ENCODE measurements around the gene NHLRC3.
A peak's percentile ranks its signal among the peaks of the same experiment; 100 is the strongest.
"Not testable (repeated sequence)": the region's sequence is repeated elsewhere in the genome, so short reads cannot be mapped to it uniquely, and the experiment has no call there.

The NHLRC3 gene, protein sequence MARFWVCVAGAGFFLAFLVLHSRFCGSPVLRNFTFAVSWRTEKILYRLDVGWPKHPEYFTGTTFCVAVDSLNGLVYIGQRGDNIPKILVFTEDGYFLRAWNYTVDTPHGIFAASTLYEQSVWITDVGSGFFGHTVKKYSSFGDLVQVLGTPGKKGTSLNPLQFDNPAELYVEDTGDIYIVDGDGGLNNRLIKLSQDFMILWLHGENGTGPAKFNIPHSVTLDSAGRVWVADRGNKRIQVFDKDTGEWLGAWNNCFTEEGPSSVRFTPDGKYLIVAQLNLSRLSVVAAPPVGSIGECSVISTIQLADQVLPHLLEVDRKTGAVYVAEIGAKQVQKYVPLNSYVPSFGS

DNA sequence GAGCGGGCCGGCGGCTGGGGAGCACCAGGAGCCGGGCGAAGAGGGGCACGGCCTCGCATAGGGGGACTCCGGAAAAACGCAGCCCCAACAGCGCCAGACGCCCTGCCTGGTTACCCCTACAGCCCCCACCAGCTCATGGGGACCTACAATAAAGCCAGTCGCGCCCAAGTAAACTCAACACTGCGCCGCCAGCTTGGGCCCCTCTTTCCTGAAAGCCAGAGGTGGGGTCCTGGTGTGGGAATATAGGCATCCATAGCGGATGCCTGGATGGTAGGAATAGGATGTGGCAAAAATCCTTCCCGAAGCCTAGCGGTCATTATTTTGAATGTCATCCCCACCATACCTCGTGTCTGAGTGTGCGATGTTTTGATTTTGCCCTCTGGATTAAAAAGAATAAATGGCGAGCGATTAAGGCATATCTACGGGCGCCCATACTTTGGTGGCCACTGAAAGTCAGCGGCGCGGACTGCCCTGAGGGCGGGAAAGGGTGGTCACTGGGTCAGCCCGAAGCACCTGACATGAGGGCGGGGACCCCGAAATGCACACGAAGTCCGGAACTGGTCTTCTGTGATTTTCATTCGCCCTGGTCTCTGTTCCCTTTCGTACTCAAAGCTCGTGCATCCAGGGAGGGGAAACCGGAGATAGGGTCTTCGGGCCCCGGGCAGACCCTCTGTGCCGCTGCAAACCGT lies at the start of gene NHLRC3, which contains the start of gene PROSER1:
Gene NHLRC3 (plus strand): TSS at position 577 of the 689 bp plus-strand sequence. CDS start 184 bp downstream, outside the sequence.
Gene PROSER1 (minus strand): TSS at position 210 of the 689 bp plus-strand sequence. CDS start 847 bp downstream, outside the sequence.
- H3K9ac ChIP-seq (ENCODE audit: insufficient read length, low read depth) = peak within 1 kb of the TSS; percentile 87
- H3K4me3 ChIP-seq (ENCODE audit: insufficient read length, low read depth) = peak within 1 kb of the TSS; percentile 74
- no peaks in the 10 kb centered on the region for H3K27me3 ChIP-seq (ENCODE audit: insufficient read depth, insufficient read length)
- no peak for TF ChIP-seq SUZ12 (IDR thresholded peaks at IDR 0.05; ENCODE audit: extremely low read depth, insufficient read depth, insufficient read length)
- TF ChIP-seq ZNF274 (IDR thresholded peaks at IDR 0.05; ENCODE audit: low read depth, low read length) = no peak
- no peak for TF ChIP-seq YY1 (IDR thresholded peaks at IDR 0.05; ENCODE audit: insufficient read depth, insufficient read length)
- H3K9me3 ChIP-seq (ENCODE audit: insufficient read depth, low read length) = no peaks in the 10 kb centered on the region
- peak; percentile 65 for DNase-seq (ENCODE audit: low read depth, low spot score)
- no peaks in the 10 kb centered on the region for H3K4me1 ChIP-seq (ENCODE audit: insufficient read depth, insufficient read length)
- H3K36me3 ChIP-seq (ENCODE audit: insufficient read depth, insufficient read length, low read length) = peaks cover 3% of the 10 kb centered on the region

DNA sequence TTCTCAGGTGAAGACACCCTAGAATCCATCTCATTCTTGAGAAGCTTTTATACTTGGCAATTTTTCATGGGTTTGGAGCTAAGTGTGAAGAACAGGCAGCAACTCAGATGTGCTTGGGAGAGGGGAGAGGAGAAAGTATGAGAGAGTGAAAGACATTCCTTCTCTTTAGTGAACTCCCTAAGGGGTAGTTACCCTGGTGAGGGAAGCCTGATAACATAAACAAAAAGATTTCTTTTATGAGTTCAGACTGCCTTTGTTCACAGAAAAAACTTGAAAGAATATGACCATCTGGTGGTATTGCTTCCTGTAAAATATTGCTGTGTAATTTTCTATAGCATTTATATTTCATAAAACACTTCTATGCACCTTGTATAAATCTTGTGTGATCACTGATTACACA lies 47.6 kb upstream of the NHLRC3 start, which contains the start of gene STOML3:
Gene STOML3 (minus strand): TSS at position 139 of the 400 bp plus-strand sequence. CDS start 110 bp downstream, at position 29.
- H3K36me3 ChIP-seq (ENCODE audit: insufficient read depth, insufficient read length, low read length) = no peaks in the 10 kb centered on the region
- H3K27me3 ChIP-seq (ENCODE audit: insufficient read depth, insufficient read length) = no peaks in the 10 kb centered on the region
- H3K4me1 ChIP-seq (ENCODE audit: insufficient read depth, insufficient read length) = no peaks in the 10 kb centered on the region
- H3K9me3 ChIP-seq (ENCODE audit: insufficient read depth, low read length) = no peaks in the 10 kb centered on the region
- TF ChIP-seq ZNF274 (IDR thresholded peaks at IDR 0.05; ENCODE audit: low read depth, low read length) = no peak
- no peak for DNase-seq (ENCODE audit: low read depth, low spot score)
- H3K9ac ChIP-seq (ENCODE audit: insufficient read length, low read depth) = no peak within 1 kb of the TSS
- no peak within 1 kb of the TSS for H3K4me3 ChIP-seq (ENCODE audit: insufficient read length, low read depth)

DNA sequence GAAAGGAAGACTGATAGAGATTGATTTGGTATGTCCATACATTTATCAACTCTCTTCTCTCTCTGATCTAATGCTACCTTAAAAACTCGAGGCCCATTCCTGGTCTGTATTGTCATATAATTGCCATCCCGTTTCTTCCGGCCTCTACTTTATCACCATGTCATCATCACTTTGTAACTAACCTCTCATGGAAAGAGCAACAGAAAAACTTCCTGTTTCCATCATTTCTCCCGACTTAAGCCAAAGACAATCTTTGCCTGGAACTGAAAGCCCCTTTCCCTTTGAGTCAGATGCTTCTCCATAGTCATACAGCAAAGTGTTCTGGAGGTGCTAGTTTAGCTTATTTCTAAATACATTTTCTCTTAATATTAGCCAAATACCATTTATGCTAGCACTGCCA lies 44.9 kb upstream of the NHLRC3 start:
- no peaks in the 10 kb centered on the region for H3K36me3 ChIP-seq (ENCODE audit: insufficient read depth, insufficient read length, low read length)
- no peaks in the 10 kb centered on the region for H3K4me1 ChIP-seq (ENCODE audit: insufficient read depth, insufficient read length)
- no peaks in the 10 kb centered on the region for H3K27me3 ChIP-seq (ENCODE audit: insufficient read depth, insufficient read length)
- DNase-seq (ENCODE audit: low read depth, low spot score) = no peak
- no peak for TF ChIP-seq ZNF274 (IDR thresholded peaks at IDR 0.05; ENCODE audit: low read depth, low read length)
- TF ChIP-seq SUZ12 (IDR thresholded peaks at IDR 0.05; ENCODE audit: extremely low read depth, insufficient read depth, insufficient read length) = no peak
- no peak for TF ChIP-seq YY1 (IDR thresholded peaks at IDR 0.05; ENCODE audit: insufficient read depth, insufficient read length)
- no peaks in the 10 kb centered on the region for H3K9me3 ChIP-seq (ENCODE audit: insufficient read depth, low read length)
- H3K4me3 ChIP-seq (ENCODE audit: insufficient read length, low read depth) = no peak overlapping the region
- H3K9ac ChIP-seq (ENCODE audit: insufficient read length, low read depth) = no peak overlapping the region

DNA sequence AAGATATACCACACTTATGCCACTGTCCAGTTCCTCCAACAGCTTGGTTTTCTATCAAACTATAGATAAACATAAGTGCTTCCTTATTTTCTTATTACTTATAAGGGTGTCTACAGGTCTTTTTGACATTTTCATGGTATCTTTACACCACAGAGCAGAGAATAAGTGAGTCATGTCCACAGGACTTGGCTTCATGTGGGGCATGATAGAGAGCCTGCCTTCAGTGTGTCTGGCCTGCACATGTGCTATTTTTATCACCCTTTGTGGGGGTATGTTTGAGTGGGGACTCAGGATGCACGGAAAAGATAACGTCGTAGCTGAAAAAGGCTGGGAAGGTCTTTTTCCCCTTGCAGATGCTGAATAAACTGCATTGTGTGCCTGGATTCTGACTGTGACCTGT lies 39.5 kb upstream of the NHLRC3 start:
- Histone ChIP-seq H3K36me3 (ENCODE audit: insufficient read depth, insufficient read length, low read length) (no peaks in the 10 kb centered on the region), H3K9me3 (ENCODE audit: insufficient read depth, low read length) (no peaks in the 10 kb centered on the region), H3K9ac (ENCODE audit: insufficient read length, low read depth) (no peak overlapping the region), H3K4me1 (ENCODE audit: insufficient read depth, insufficient read length) (no peaks in the 10 kb centered on the region), H3K27me3 (ENCODE audit: insufficient read depth, insufficient read length) (no peaks in the 10 kb centered on the region), H3K4me3 (ENCODE audit: insufficient read length, low read depth) (no peak overlapping the region)
- TF ChIP-seq SUZ12 (IDR thresholded peaks at IDR 0.05; ENCODE audit: extremely low read depth, insufficient read depth, insufficient read length) (no peak), YY1 (IDR thresholded peaks at IDR 0.05; ENCODE audit: insufficient read depth, insufficient read length) (no peak), ZNF274 (IDR thresholded peaks at IDR 0.05; ENCODE audit: low read depth, low read length) (no peak)
- DNase-seq (ENCODE audit: low read depth, low spot score) = no peak

DNA sequence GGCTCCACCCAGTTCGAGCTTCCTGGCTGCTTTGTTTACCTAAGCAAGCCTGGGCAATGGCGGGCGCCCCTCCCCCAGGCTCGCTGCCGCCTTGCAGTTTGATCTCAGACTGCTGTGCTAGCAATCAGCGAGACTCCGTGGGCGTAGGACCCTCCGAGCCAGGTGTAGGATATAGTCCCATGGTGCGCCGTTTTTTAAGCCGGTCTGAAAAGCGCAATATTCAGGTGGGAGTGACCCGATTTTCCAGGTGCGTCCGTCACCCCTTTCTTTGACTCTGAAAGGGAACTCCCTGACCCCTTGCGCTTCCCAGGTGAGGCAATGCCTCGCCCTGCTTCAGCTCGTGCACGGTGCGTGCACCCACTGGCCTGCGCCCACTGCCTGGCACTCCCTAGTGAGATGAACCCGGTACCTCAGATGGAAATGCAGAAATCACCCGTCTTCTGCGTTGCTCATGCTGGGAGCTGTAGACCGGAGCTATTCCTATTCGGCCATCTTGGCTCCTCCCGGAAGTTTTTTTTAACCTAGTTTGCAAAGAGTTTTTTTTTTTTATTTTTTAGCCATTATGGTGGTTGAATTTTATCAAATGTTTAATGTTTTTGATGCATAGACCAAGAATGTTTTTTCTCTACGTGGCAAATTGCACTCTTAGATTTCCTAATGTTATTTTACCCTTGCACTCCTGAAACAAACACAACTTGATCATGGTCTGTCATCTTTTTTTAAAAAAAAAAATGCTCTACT lies 31.7 kb upstream of the NHLRC3 start:
- not testable (repeated sequence) for H3K9ac ChIP-seq (ENCODE audit: insufficient read length, low read depth); H3K9me3 ChIP-seq (ENCODE audit: insufficient read depth, low read length)

DNA sequence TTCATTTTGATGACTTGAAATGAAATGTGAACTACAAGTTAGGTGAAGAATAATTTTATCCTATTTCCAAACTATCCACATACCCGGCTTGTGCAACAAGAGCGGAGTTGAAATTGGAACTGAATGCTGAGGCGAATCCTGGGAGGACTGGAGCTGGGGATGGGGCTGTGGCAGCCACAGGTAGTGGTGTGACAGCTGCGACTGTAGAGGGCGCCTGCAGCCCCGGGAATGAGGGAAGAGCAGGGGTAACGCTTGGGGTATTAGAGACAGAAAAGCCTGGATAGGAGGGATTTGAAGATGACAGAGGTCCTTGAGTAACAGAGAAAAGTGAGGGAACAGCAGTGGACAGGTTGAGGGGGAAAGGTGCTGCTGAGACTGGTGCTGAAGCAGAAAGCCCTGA lies 25.6 kb upstream of the NHLRC3 start:
- no peaks in the 10 kb centered on the region for H3K4me1 ChIP-seq (ENCODE audit: insufficient read depth, insufficient read length)
- peaks cover 82% of the 10 kb centered on the region for H3K36me3 ChIP-seq (ENCODE audit: insufficient read depth, insufficient read length, low read length)
- no peak for DNase-seq (ENCODE audit: low read depth, low spot score)

More for the DNA sequence above, 31.7 kb upstream of the NHLRC3 start:
- not testable (repeated sequence) for H3K4me1 ChIP-seq (ENCODE audit: insufficient read depth, insufficient read length); H3K4me3 ChIP-seq (ENCODE audit: insufficient read length, low read depth); DNase-seq (ENCODE audit: low read depth, low spot score); H3K27me3 ChIP-seq (ENCODE audit: insufficient read depth, insufficient read length)
- H3K36me3 ChIP-seq (ENCODE audit: insufficient read depth, insufficient read length, low read length) = peaks cover 29% of the 10 kb centered on the region

DNA sequence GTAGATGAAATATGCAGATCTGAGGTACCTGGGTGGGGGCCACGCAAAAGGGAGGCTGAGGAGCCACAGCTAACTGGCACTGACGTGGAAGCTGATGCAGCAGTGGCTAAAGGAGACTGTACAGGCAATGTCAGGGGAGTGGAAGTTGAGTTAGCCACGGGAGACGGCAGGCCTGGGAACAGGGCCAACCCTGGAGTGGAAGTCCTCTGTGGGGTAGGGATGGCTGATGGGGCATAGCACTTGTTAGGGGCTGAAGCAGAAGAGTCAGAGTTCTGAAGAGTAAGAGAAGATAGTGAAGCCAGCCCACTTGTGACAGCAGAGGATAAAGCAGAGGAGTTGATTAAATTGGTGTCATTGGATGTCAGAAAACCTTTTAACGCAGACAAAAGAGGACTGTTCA lies 24.8 kb upstream of the NHLRC3 start:
- DNase-seq (ENCODE audit: low read depth, low spot score) = no peak
- H3K4me3 ChIP-seq (ENCODE audit: insufficient read length, low read depth) = no peak overlapping the region
- no peak for TF ChIP-seq YY1 (IDR thresholded peaks at IDR 0.05; ENCODE audit: insufficient read depth, insufficient read length)
- no peak for TF ChIP-seq ZNF274 (IDR thresholded peaks at IDR 0.05; ENCODE audit: low read depth, low read length)
- TF ChIP-seq SUZ12 (IDR thresholded peaks at IDR 0.05; ENCODE audit: extremely low read depth, insufficient read depth, insufficient read length) = no peak
- no peak overlapping the region for H3K9ac ChIP-seq (ENCODE audit: insufficient read length, low read depth)
- H3K27me3 ChIP-seq (ENCODE audit: insufficient read depth, insufficient read length) = no peaks in the 10 kb centered on the region
- H3K36me3 ChIP-seq (ENCODE audit: insufficient read depth, insufficient read length, low read length) = peaks cover 84% of the 10 kb centered on the region
- H3K4me1 ChIP-seq (ENCODE audit: insufficient read depth, insufficient read length) = no peaks in the 10 kb centered on the region
- H3K9me3 ChIP-seq (ENCODE audit: insufficient read depth, low read length) = no peaks in the 10 kb centered on the region

More for the DNA sequence above, 25.6 kb upstream of the NHLRC3 start:
- H3K9ac ChIP-seq (ENCODE audit: insufficient read length, low read depth) = no peak overlapping the region
- TF ChIP-seq YY1 (IDR thresholded peaks at IDR 0.05; ENCODE audit: insufficient read depth, insufficient read length) = no peak
- no peak overlapping the region for H3K4me3 ChIP-seq (ENCODE audit: insufficient read length, low read depth)
- H3K9me3 ChIP-seq (ENCODE audit: insufficient read depth, low read length) = peaks cover 2% of the 10 kb centered on the region; the same call in 1 of the 2 replicates
- no peaks in the 10 kb centered on the region for H3K27me3 ChIP-seq (ENCODE audit: insufficient read depth, insufficient read length)
